Measurements from ENCODE around the gene ITPRID2. TPM values are rescaled to one million over a fixed set of nuclear protein-coding genes. Genes with fewer than 3 reads are reported as not detected.
"Not testable (repeated sequence)": the region's sequence is repeated elsewhere in the genome, so short reads cannot be mapped to it uniquely, and the experiment has no call there.

ITPRID2 gene
- total RNA-seq, 4 donors from 2014 or later = 38.7 to 91.9 (median 42.5) TPM

- TF ChIP-seq, protein P1, sequence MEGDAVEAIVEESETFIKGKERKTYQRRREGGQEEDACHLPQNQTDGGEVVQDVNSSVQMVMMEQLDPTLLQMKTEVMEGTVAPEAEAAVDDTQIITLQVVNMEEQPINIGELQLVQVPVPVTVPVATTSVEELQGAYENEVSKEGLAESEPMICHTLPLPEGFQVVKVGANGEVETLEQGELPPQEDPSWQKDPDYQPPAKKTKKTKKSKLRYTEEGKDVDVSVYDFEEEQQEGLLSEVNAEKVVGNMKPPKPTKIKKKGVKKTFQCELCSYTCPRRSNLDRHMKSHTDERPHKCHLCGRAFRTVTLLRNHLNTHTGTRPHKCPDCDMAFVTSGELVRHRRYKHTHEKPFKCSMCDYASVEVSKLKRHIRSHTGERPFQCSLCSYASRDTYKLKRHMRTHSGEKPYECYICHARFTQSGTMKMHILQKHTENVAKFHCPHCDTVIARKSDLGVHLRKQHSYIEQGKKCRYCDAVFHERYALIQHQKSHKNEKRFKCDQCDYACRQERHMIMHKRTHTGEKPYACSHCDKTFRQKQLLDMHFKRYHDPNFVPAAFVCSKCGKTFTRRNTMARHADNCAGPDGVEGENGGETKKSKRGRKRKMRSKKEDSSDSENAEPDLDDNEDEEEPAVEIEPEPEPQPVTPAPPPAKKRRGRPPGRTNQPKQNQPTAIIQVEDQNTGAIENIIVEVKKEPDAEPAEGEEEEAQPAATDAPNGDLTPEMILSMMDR (IDR thresholded peaks at IDR 0.05 in 4 of 5, conservative IDR thresholded peaks at IDR 0.05 in 1 of 5) = peak; percentile 20 to 74 (median 43)
- TF ChIP-seq POLR2A (IDR thresholded peaks at IDR 0.05) = no peak
- H3K4me1 ChIP-seq = peaks cover 0 to 5% of the 10 kb centered on the region in 2 donors
- H3K27ac ChIP-seq = no peak overlapping the region
- H3K9me3 ChIP-seq = no peaks in the 10 kb centered on the region
- no peaks in the 10 kb centered on the region for H3K36me3 ChIP-seq
- H3K27me3 ChIP-seq = no peaks in the 10 kb centered on the region
- DNase-seq = peak in 1 of 2 donors; percentile 28
- in situ Hi-C loops (cut with MboI; ENCODE audit: low sequenced_read_pairs in 4 of 4) (loop anchor here in 3 of 4 donors (10.0 to 25.0 kb wide), 3 partner anchors 192 to 217 kb away; no protein-coding TSS in a partner anchor), intact Hi-C loops (cut with DNase I; ENCODE audit: low total_unique reads) (loop anchor here (1.0 to 5.0 kb wide), 2 partner anchors 123 to 212 kb away; no protein-coding TSS in a partner anchor)
- peak overlapping the region; percentile 37 to 51 (median 47) for H3K4me3 ChIP-seq
- ATAC-seq = peak in 1 of 2 donors; percentile 81
Measured at GRCh38 chr2:181953881-181954537, 62.5 kb downstream of the ITPRID2 start.

DNA sequence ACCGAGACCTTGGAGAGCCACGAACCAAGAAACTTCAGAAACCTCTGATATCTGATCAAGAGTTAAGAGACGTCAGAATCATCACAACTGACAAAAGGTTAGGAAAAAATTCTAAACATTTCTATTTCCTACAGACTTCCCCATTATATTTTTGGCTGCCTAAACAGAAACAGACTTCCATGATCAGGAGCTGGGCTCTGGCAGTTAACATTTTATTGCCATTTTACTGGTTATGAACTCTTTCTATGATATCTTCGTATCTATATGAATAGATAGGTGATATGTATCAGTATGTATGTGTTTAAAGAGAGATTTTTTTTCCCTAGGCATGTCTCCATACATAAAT lies 63.0 kb downstream of the ITPRID2 start:
- ATAC-seq (no peak), DNase-seq (no peak)
- no peaks in the 10 kb centered on the region for H3K9me3 ChIP-seq
- TF ChIP-seq, protein P1 (IDR thresholded peaks at IDR 0.05 in 4 of 5, conservative IDR thresholded peaks at IDR 0.05 in 1 of 5) = peak in 2 of 5 experiments; percentile 3 to 4
- no peak for TF ChIP-seq POLR2A (IDR thresholded peaks at IDR 0.05)
- no peak overlapping the region for H3K27ac ChIP-seq
- in situ Hi-C loops (cut with MboI; ENCODE audit: low sequenced_read_pairs in 4 of 4) (loop anchor here in 3 of 4 donors (10.0 to 25.0 kb wide), 3 partner anchors 192 to 217 kb away; no protein-coding TSS in a partner anchor), intact Hi-C loops (cut with DNase I; ENCODE audit: low total_unique reads) (loop anchor here (1.0 to 5.0 kb wide), 2 partner anchors 123 to 212 kb away; no protein-coding TSS in a partner anchor)
- H3K27me3 ChIP-seq = no peaks in the 10 kb centered on the region
- H3K4me3 ChIP-seq = peak overlapping the region in 3 of 4 donors; percentile 44 to 51 (median 50)
- H3K4me1 ChIP-seq = peaks cover 0 to 5% of the 10 kb centered on the region in 2 donors
- no peaks in the 10 kb centered on the region for H3K36me3 ChIP-seq

DNA sequence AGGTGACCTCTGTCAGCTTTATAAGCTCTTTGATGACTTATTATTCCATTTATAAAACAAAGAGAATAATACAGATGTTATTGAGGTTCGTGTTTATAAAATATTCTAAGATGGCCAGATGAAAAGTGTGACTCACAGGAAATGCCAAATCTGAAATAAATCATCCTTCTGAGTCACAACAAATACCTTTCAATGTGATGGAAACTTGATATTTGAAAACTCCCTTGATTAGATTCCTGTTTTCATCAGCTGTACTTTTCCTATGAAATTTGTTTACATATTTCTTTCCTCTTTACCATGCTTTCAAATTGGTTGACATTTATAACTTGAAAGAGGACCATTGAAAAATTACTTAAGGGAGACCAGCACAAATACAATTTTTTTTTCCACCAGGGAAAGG lies 63.5 kb downstream of the ITPRID2 start:
- intact Hi-C loops (cut with DNase I; ENCODE audit: low total_unique reads) = no loop called here

DNA sequence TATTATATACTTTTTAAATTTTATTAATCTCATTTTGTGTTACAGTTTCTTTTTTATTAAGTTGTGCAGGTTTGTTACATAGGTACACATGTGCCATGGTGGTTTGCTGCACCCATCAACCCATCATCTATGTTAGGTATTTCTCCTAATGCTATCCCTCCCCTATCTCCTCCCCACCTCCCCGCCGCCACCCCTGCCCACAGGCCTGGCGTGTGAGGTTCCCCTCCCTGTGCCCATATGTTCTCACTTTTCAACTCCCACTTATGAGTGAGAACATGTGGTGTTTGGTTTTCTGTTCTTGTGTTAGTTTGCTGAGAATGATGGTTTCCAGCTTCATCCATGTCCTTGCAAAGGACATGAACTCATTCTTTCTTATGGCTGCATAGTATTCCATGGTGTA lies 64.3 kb downstream of the ITPRID2 start:
- H3K4me1 ChIP-seq; DNase-seq; H3K36me3 ChIP-seq; H3K4me3 ChIP-seq; H3K27ac ChIP-seq; ATAC-seq; H3K9me3 ChIP-seq; H3K27me3 ChIP-seq; intact Hi-C loops (cut with DNase I; ENCODE audit: low total_unique reads): not testable (repeated sequence)
- in situ Hi-C loops (cut with MboI; ENCODE audit: low sequenced_read_pairs in 4 of 4) = loop anchor here in 3 of 4 donors (10.0 to 25.0 kb wide), 3 partner anchors 194 to 219 kb away; no protein-coding TSS in a partner anchor

More for the DNA sequence above, 63.5 kb downstream of the ITPRID2 start:
- no peaks in the 10 kb centered on the region for H3K27me3 ChIP-seq
- no peaks in the 10 kb centered on the region for H3K36me3 ChIP-seq
- in situ Hi-C loops (cut with MboI; ENCODE audit: low sequenced_read_pairs in 4 of 4) = loop anchor here in 3 of 4 donors (10.0 to 25.0 kb wide), 3 partner anchors 193 to 218 kb away; no protein-coding TSS in a partner anchor
- H3K4me3 ChIP-seq = no peak overlapping the region
- H3K4me1 ChIP-seq = peaks cover 0 to 5% of the 10 kb centered on the region in 2 donors
- ATAC-seq (no peak), DNase-seq (no peak)
- no peaks in the 10 kb centered on the region for H3K9me3 ChIP-seq
- H3K27ac ChIP-seq = no peak overlapping the region
- no peak for TF ChIP-seq POLR2A (IDR thresholded peaks at IDR 0.05)
- TF ChIP-seq, protein P1 (IDR thresholded peaks at IDR 0.05 in 4 of 5, conservative IDR thresholded peaks at IDR 0.05 in 1 of 5) = no peak

DNA sequence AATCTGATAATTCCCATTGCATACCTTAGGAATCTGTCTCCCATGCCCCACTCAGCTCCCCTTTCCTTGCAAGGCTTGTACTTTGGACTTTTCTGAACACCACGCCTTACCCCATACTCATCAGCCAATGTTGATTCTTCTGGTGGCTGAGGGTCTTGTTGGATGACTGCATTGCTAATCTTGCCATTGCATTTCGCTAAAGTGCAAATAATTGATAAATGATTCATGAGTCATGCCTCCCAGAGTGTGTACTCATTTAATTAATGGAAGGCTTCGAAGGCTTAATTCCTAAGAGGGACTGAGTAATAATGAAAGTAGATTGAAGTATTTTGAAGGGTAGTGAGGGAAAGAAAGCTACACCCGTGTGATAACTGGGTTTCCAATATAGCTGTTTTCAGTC lies 66.1 kb downstream of the ITPRID2 start:
- TF ChIP-seq, protein P1 (IDR thresholded peaks at IDR 0.05 in 4 of 5, conservative IDR thresholded peaks at IDR 0.05 in 1 of 5) = no peak
- no peak for TF ChIP-seq POLR2A (IDR thresholded peaks at IDR 0.05)
- in situ Hi-C loops (cut with MboI; ENCODE audit: low sequenced_read_pairs in 4 of 4) (loop anchor here in 3 of 4 donors (10.0 to 25.0 kb wide), 3 partner anchors 195 to 220 kb away; no protein-coding TSS in a partner anchor), intact Hi-C loops (cut with DNase I; ENCODE audit: low total_unique reads) (no loop called here)
- no peak for ATAC-seq
- DNase-seq = no peak
- Histone ChIP-seq H3K4me1 (peaks cover 0 to 5% of the 10 kb centered on the region in 2 donors), H3K27me3 (no peaks in the 10 kb centered on the region), H3K4me3 (no peak overlapping the region), H3K9me3 (no peaks in the 10 kb centered on the region), H3K27ac (no peak overlapping the region), H3K36me3 (no peaks in the 10 kb centered on the region)
